Activated T-cell treated with anti-CD3 and anti-CD28 coated beads, Interleukin-2, amount 50 U/mL, for 4 hours (primary cell): ENCODE results near the gene GPBAR1. TPM values are rescaled to one million over a fixed set of nuclear protein-coding genes. Genes with fewer than 3 reads are reported as not detected.

Experiments used
- ATAC-seq, 2 donors: fragments of 200-7000 bp; cut with Tn5 transposase; one replicate each; pipeline ENCODE4 v1.10.0; 2021
- DNase-seq: peaks from one replicate; pipeline ENCODE4 v3.0.0-alpha.2; 2020
- H3K27me3 Mint-ChIP-seq: one replicate; pipeline ENCODE4 v1.8.0; 2021; ENCODE audit warnings: low read depth, mixed read lengths
- H3K36me3 Mint-ChIP-seq: one replicate; pipeline ENCODE4 v1.8.0; 2022; ENCODE audit warnings: mixed read lengths; ENCODE audit not compliant: insufficient read depth
- H3K4me1 Mint-ChIP-seq: one replicate; pipeline ENCODE4 v1.8.0; 2021; ENCODE audit warnings: low read depth, mixed read lengths
- H3K4me3 Mint-ChIP-seq: one replicate; pipeline ENCODE4 v1.8.0; 2021; ENCODE audit warnings: mild to moderate bottlenecking, moderate library complexity, mixed read lengths
- H3K9me3 Mint-ChIP-seq: one replicate; pipeline ENCODE4 v1.8.0; 2021; ENCODE audit warnings: mixed read lengths
- total RNA-seq, 3 donors: library from RNA; stranded (reverse); gene quantifications; one replicate each; pipeline ENCODE4 v1.2.1, GENCODE V29; 2021

GPBAR1 gene
- total RNA-seq, 3 donors from 2014 or later = 0.66 to 0.69 (median 0.68) TPM

- peaks cover 17% of the 10 kb centered on the region for H3K36me3 Mint-ChIP-seq
- no peaks in the 10 kb centered on the region for H3K27me3 Mint-ChIP-seq
- H3K4me1 Mint-ChIP-seq = peaks cover 34% of the 10 kb centered on the region
- no peak overlapping the region for H3K4me3 Mint-ChIP-seq
- ATAC-seq (no peak), DNase-seq (no peak)
- H3K9me3 Mint-ChIP-seq = no peaks in the 10 kb centered on the region
Measured at GRCh38 chr2:218280260-218280870, 19.6 kb downstream of the GPBAR1 start.

- H3K4me3 Mint-ChIP-seq = no peak overlapping the region
- no peaks in the 10 kb centered on the region for H3K9me3 Mint-ChIP-seq
- DNase-seq (no peak), ATAC-seq (no peak)
- no peaks in the 10 kb centered on the region for H3K27me3 Mint-ChIP-seq
- peaks cover 16% of the 10 kb centered on the region for H3K36me3 Mint-ChIP-seq
- peaks cover 44% of the 10 kb centered on the region for H3K4me1 Mint-ChIP-seq
Measured at GRCh38 chr2:218281449-218281848, 20.6 kb downstream of the GPBAR1 start.

GRCh38 chr2:218282173-218282991 lies 21.6 kb downstream of the GPBAR1 start:
- DNase-seq = no peak
- Mint-ChIP-seq H3K4me3 (no peak overlapping the region), H3K9me3 (no peaks in the 10 kb centered on the region), H3K4me1 (peaks cover 54% of the 10 kb centered on the region), H3K36me3 (peaks cover 11% of the 10 kb centered on the region), H3K27me3 (no peaks in the 10 kb centered on the region)
- no peak for ATAC-seq

- H3K4me3 Mint-ChIP-seq = peak overlapping the region; percentile 52
- H3K4me1 Mint-ChIP-seq = peaks cover 72% of the 10 kb centered on the region
Measured at GRCh38 chr2:218284106-218284811, 23.4 kb downstream of the GPBAR1 start.

GRCh38 chr2:218285604-218286003 lies 24.8 kb downstream of the GPBAR1 start:
- DNase-seq (no peak), ATAC-seq (no peak)
- Mint-ChIP-seq H3K9me3 (no peaks in the 10 kb centered on the region), H3K36me3 (peaks cover 1% of the 10 kb centered on the region), H3K4me1 (peaks cover 80% of the 10 kb centered on the region), H3K27me3 (no peaks in the 10 kb centered on the region), H3K4me3 (peak overlapping the region; percentile 88)

More at GRCh38 chr2:218284106-218284811, 23.4 kb downstream of the GPBAR1 start:
- Mint-ChIP-seq H3K36me3 (peaks cover 5% of the 10 kb centered on the region), H3K27me3 (no peaks in the 10 kb centered on the region), H3K9me3 (no peaks in the 10 kb centered on the region)
- ATAC-seq (peak; percentile 58 to 69), DNase-seq (peak; percentile 45)

GRCh38 chr2:218286570-218287459 lies 26.0 kb downstream of the GPBAR1 start:
- Mint-ChIP-seq H3K36me3 (no peaks in the 10 kb centered on the region), H3K4me3 (peak overlapping the region; percentile 88), H3K9me3 (no peaks in the 10 kb centered on the region), H3K27me3 (no peaks in the 10 kb centered on the region), H3K4me1 (peaks cover 84% of the 10 kb centered on the region)
- DNase-seq (peak; percentile 71), ATAC-seq (peak; percentile 64 to 74)

GRCh38 chr2:218289639-218290315 lies 29.0 kb downstream of the GPBAR1 start:
- DNase-seq (no peak), ATAC-seq (no peak)
- Mint-ChIP-seq H3K27me3 (no peaks in the 10 kb centered on the region), H3K9me3 (no peaks in the 10 kb centered on the region), H3K4me3 (peak overlapping the region; percentile 83), H3K4me1 (peaks cover 75% of the 10 kb centered on the region), H3K36me3 (no peaks in the 10 kb centered on the region)

- Mint-ChIP-seq H3K36me3 (no peaks in the 10 kb centered on the region), H3K4me1 (peaks cover 67% of the 10 kb centered on the region), H3K9me3 (no peaks in the 10 kb centered on the region), H3K27me3 (no peaks in the 10 kb centered on the region), H3K4me3 (peak overlapping the region; percentile 83)
- ATAC-seq (no peak), DNase-seq (peak; percentile 45)
Measured at GRCh38 chr2:218290316-218291261, 29.8 kb downstream of the GPBAR1 start.

GRCh38 chr2:218291318-218292047 lies 30.7 kb downstream of the GPBAR1 start:
- peak overlapping the region; percentile 83 for H3K4me3 Mint-ChIP-seq
- H3K4me1 Mint-ChIP-seq = peaks cover 58% of the 10 kb centered on the region
- DNase-seq (no peak), ATAC-seq (peak; percentile 2)
- H3K9me3 Mint-ChIP-seq = no peaks in the 10 kb centered on the region
- no peaks in the 10 kb centered on the region for H3K36me3 Mint-ChIP-seq
- H3K27me3 Mint-ChIP-seq = no peaks in the 10 kb centered on the region

GRCh38 chr2:218292048-218293014 lies 31.5 kb downstream of the GPBAR1 start, which contains the start of gene TMBIM1:
Gene TMBIM1 (minus strand): TSS chr2:218292503. CDS start chr2:218282141, 10,362 bp downstream.
- Mint-ChIP-seq H3K4me1 (peaks cover 49% of the 10 kb centered on the region), H3K4me3 (peak within 1 kb of the TSS; percentile 83), H3K36me3 (no peaks in the 10 kb centered on the region), H3K27me3 (no peaks in the 10 kb centered on the region), H3K9me3 (no peaks in the 10 kb centered on the region)
- ATAC-seq (peak; percentile 93 to 94), DNase-seq (peak; percentile 75)

GRCh38 chr2:218293715-218294429 lies 33.1 kb downstream of the GPBAR1 start:
- Mint-ChIP-seq H3K4me3 (no peak overlapping the region), H3K9me3 (no peaks in the 10 kb centered on the region)

More at GRCh38 chr2:218293715-218294429, 33.1 kb downstream of the GPBAR1 start:
- DNase-seq (no peak), ATAC-seq (no peak)
- Mint-ChIP-seq H3K27me3 (no peaks in the 10 kb centered on the region), H3K4me1 (peaks cover 35% of the 10 kb centered on the region), H3K36me3 (no peaks in the 10 kb centered on the region)
